Activated CD4-positive, alpha-beta T cell treated with anti-CD3 and anti-CD28 coated beads, Interleukin-2, Interleukin-4, amounts not matched to agents 100 ng/mL and 50 ng/mL, durations not matched to agents 16 hours and 8 hours (primary cell): ENCODE results near the gene DST.

Experiments
- DNase-seq: peaks from one replicate; pipeline ENCODE4 v3.0.0-alpha.2; 2020; ENCODE audit warnings: low spot score

The DST gene

DNA sequence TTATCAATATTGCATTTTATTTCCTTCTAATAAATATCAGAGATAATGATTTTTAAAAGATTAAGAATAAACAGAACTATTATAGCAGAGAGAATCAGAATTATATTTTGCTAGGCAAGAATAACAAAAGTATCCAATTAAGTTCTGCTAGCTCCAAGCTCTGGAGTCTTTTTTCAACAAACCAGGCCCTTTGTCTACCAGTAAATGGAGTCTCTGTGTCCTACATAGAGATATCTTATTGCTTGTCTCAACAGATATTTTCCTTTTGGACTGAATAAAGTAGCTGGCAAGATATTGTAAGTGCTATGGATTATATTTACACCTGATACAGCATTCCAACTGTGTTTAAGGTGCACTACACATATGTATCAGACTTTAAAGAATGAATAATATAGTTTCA is 107.1 kb downstream of the DST start:
- DNase-seq: no peak

DNA sequence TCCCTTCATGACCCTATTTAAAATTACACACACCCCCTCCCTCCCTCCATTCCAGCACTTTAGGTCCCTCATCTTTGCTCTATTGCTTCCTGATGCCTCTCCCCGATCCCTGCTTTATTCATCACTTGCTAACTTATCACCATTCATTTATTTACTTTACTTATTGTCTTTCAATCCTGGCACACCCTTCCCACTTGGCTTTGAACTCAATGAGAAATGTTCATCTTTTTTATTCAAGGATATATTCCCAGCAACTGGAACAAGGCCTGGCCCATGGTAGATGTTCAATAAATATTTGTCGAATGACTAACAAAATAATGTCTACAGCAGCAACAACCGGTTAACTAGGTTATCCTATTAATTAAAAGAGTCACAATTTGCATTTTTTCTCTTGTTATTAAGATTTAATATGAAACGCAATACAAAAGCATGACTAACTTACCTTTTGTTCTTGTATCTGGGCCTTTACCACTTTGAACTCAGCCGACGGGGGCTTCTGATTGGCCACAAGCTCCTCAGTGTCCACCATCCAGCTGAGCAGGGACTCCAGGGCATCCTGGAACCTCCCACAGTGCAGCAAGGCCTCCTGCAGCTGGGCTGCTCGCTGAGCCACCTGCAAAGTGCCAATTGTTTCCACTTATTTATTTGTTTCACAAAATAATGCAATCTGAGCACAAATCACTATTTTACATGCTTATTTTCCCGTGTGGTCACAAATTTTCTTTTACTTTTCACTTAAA is 107.8 kb downstream of the DST start:
- no peak for DNase-seq

DNA sequence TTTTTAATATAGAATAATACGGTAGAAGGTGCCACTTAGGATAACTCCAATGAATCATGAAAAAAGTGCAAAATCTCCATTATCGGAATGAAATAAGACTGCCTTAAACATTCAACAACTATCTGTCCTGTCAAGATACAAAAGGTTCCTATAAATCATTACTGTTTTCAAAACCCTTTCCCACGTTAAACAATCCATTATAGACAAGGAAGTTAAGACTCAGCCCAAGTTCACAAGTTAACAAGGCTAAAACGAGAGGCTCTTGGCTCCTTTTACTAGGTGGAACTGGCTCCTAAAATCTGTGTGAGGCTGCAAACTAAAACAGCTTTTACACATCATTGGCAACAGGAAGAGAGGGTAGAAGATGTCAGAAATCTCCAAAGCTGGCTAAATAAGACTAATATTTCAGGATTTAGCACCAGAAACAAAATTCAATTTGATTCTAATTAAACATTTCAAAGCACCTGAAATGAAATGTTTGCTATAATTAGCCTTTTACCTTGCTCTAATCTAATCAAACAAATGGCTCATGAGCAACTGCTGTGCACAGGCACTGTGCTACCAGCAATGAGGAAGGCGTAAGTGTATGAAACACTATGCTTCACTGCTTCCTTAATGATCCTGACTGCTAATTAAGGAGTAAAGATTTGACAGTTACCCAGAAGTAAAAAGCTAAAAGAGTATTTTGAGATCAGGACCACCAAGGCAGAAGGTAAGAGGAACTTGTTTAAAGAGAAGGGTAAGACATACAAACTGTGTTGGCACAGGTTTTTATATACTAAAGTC is 109.7 kb downstream of the DST start:
- no peak for DNase-seq

DNA sequence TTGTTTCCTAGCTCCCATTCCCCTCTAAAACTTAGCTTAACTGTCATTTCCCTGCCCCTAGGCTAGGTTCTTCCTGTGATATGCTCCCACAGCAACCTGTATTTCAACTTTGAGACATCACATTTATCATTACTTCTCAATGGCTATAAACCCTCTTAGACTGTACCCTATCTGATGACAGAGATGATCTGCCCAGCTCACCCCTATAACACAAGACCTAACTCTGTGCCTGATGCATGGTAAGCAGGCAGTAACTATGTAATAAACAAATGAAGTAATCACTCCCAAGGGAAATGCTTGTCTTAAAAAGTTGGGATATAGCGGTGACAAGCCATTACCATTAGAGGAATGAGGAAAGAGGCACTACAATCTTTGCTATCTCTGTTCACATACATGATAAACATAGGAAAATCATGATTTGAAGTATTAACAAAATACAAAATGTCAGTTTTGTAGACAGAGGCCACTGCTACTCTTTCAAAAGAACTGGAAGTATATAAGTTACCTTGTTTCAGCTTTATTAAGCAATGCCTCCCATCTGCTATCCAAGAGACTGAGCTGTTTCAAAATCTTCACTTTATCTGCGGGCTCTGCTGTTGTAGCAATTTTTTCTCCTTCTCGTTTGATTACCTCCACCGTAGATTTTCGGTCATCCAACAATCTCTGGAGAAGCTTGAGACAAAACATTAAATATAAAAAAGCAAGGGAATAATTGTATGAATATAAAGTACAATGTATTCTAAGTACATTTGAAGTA is 110.7 kb downstream of the DST start:
- DNase-seq: no peak

DNA sequence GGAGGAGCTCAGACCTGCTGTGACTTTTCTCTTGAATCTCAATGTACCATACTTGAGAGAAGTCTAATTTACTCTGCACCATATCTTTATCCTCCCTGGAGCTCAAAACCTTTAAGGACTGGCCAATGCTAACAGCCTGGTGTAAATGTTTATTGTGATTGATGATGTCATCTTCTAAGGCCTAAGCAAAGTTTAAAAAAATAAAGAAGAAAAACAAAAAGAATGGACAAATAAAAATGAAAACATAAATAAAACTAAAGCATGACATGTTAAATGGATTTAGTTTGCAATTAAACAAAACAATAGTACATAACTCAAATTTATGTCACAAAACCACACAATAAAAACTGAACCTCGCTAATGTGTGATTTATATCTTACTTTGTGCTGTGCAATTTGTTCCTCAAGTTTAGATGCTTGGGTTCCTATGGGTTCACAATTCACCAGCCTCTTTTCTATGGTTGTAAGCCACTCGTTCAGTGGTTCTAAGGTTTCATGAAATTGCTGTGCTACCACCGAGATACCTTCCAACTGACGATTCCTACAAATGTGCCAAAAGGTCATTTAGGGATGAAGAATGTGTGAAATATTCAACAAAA is 113.0 kb downstream of the DST start:
- DNase-seq: no peak

DNA sequence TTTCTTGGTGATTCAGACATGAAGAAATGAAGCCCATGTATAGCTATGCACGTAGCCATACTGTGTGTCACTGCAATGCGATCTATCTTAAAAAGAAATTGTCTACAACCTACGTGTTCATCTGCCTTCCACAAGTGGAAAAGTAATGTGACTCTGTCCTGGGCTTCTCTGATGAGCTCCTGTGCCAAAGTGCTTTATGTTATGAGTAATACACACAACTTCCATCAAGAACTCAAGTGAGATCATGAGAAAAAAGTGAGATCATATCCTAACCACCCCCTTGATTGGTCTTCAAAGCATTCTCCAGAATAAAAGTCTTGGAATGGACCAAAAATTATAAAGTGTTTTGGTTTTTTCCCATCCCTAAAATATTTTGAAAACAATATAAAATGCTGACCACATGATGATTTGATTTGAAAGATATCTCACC is 114.3 kb downstream of the DST start:
- DNase-seq: no peak

DNA sequence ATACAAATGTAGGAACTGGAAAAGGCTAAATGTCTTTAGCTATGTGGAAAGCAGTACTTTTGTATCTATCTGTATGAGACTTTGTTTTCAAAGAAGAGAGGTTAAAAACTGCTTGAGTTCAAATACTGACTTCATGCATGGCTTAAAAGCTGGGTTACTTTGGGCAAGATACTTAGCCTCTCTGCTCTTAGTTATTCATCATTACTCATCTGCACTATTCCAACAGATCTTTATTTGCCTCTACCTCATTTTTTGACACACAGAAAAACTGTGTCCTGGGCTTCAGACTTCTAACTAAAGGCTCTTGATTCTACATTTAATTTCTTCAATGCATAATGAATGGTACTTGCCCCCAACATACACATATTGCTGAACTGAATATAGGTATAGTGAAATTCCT is 114.8 kb downstream of the DST start:
- no peak for DNase-seq

DNA sequence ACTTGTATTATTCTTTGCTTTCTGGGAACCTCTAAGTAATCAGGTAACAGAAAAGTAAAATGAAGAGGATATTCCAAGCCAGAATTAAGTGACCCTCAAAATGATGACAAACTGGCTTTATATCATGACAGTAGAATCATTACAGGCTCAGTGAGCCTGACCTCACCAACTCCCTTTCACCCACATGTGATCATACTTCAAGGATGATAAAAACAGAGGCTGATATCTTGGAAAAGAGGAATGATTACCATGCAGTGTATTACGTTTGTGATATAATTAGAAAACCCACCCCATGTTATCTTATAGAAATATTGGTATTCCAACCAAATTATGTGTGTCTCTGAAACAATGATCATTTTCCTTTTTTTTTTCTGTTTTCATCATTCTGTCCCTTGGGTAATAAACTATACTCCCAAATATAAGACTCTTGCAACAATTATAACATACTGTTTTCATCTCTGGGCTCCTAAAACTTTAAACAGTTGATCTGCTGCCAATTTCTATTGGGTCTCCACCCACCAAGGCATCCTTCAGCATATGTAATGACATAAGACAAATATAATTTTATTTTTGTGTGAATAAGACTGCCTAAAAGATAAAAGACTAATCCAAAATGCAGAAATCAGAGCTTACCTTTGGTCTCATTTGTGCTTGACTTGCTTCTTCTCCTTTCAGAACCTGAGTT is 115.7 kb downstream of the DST start:
- no peak for DNase-seq

DNA sequence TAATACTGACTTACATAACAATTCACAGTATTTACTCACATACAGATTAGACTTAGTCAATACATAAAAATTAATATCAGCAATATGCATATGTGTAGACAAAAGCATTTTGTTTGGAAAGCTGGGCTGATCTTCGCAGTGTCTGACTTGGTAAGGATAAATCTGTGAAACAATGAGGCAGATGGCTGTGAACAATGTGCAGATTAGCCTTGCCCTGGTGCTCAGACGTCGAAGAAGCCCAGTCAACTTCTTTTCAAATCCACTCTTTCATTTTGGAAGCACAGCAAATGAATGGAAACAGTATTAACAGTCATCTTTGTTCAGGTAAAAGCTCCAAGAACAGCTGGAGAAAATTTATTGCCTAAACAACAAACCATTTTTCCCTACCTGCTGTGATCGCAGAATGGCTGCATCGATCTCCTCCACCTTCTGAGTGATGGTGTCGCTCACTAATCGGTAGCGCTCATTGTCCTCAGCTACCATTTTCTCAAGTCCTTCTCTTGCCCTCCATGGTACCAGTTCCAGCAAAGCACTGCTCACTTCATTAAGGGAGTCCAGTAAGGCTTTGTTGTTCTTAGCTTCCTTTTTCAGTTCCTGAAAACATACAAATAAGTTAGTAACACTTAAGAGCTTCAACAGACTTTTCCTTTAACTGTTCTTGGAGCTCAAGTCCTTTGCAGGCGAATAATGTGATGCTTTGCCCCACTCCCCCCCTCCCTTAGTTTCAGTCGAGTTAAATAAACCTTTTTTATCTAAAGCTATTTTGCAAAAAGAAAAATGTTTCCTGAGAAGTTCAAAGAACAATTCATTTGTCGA is 116.5 kb downstream of the DST start:
- DNase-seq: no peak

DNA sequence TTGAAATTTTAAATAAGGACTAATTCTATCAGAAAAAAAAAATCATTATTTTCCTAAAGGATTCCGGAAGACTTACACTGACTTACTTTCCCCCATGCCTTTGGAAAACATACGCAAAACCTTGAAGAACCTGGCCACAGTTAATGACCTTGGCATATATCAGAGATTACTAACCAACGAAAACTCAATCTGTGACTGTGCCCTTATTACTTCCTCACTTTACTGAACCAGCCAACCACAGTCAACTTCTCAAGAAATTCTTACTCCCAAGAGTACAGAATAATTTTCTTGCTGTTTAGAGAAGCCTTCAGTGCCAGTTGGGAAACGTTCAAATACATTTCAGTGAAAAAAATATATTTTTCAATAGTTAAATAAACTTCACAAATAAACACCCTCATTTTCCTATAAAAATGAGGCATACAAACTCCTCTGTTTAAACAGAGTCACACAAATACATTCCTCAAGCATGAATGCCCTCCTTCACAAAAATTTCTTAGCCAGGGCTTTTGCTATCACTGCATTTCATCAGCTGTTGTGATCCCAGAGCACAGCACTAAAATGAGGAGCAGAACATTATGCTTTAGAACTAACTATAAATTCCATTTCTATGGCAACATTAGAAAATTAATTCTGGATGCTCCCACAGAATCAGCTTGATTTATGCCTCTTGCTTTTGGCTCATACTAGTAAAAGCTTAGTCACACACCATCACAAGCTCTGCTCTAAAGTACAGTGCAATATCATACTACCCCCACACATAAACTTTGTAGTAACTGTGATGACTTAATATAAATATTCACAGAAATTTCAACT is 117.6 kb downstream of the DST start:
- DNase-seq: no peak

DNA sequence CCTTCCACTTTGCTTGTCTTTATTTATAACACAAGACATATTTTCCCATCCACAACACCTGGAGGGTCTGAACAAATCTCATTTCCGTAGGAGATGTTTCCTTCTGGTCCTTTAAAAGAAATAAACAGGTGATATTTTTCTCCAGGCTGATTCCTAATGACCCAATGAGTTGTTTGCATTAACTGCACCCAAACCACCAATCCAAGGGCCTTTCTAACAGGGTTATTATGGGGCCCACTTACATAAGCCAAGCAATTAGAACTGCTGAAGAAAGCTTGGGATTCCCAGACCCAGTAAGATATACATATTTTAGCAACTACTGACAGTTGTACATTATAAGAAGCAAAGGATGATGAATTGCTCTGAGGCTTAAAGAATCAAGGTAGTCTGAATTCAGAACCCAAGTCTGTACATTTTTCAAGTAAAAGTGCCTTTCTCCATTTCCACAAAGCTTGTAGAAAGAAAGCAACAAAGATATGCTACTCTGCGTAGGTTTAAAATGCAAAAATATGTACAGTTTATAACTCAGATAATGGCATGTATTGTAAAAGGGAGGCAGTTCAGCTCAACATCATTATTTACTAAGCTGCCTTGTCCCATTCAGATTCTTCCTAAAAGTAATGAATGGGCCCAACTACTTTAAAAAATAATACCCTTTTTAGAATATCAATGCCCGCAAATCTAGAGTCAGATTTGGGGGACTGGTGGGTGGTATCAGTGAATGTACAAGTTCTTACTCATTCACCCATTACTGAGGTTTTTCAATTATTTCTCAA is 120.0 kb downstream of the DST start:
- DNase-seq: no peak

DNA sequence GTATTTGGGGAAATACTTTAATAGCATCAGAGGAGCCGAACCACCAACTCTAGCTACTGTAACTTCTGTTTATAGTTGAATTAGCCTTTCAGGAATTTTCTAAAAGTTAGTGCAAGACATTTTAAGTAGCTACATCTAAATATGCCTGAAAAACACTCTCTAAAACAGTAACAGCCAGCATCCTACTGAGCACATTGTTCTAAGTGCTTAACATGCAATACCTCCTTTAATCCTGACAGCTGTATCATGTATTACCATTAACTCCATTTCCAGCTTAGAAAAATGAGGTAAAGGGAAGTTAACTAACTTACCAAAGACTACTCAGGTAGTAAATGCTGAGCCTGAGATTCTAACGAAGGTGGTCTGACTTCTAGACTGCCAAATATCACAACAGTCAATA is 120.7 kb downstream of the DST start:
- DNase-seq: no peak

DNA sequence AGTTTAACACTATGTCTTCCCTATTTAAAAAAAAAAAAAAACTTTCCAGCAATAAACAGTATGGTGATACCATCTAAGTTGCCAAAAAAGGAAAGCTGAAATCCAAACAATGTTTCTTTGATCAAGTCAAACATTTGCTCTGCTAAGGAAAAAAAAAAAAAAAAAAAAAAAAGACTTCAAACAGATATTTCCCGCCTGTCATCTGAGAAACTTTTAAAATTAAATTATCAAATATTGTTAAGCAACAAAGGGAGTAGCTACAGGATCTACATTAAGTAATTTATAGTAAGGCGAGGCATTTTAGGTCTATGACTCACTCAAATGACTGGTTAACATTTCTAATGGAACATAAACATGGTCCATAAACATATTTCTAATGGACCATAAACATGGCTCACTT is 121.2 kb downstream of the DST start:
- no peak for DNase-seq

DNA sequence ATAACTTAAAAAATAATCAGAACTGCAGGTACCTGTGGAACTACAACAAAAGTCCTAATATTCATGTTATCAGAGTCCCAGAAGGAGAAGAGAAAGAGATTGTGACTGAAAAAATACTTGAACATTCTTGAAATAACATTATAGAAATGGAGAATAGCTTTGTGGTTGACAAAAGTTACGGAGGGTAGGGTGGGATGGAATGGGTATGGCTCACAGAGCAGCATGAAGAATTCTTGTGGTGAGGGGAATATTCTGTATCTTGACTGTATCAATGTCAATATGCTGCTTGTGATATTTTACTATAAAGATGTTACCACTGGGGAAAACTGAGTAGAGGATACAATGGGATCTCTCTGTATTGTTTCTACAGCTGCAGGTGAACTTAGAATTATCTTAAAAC is 122.5 kb downstream of the DST start:
- no peak for DNase-seq

DNA sequence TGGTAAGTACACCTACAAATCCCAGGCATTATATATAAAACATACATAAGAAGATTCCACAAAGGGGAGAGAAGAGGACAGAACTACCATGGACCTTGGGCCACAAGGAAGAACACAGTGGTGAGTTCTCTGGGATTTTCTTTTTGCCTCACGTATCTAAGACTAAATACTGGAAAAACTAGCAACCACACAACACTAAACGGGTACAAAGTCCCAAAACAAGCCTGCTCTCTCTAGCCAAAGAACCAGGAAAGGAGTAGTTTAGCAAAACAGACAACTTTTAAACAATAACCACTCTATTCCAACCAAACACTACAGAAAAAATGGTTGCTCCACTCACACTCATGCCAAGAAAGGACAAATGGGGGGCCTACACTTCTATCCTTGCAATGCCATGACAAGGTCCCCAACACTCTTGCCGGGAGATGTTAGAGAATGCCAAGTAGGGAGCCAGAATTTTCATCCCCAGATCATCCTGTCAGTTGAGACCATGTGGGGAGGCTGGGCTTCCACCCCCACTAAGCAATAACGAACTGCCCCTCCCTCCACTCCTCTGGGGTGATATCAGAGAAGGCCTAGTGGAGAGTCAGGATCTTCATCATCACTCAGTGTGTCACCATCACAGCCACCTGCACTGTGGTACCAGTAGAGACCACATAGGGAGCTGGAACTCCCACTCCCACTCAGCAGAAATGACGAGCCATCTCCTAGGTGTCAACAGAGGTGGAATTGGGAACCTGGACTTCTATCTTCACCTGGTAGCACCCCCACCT is 123.5 kb downstream of the DST start:
- no peak for DNase-seq

DNA sequence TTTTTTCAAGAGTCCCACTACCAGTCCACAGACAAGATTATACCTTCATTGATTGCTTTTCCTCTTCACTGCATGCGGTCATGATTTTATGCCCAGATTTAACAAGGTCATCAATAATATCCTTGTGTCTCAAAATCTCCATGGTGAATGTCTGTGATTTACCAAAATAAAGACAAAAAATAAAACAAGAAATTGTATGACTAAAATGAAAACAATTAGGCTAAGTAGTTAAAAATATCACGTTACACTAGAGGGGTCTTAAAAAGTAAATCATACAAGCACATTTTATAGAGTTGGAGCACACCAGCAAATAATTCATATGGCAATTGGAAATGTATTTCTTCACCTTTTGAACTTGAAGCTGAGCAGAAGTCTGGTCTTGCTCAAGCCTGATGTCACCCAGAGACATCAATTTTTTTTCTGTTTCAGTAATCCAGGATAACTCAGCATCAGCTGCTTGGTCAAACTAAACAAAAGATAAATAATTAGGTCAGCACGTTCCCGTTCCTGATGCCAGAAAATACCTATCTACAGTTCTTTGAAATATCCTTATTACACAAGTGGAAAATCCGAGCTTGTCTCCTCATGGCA is 125.4 kb downstream of the DST start:
- DNase-seq: no peak

DNA sequence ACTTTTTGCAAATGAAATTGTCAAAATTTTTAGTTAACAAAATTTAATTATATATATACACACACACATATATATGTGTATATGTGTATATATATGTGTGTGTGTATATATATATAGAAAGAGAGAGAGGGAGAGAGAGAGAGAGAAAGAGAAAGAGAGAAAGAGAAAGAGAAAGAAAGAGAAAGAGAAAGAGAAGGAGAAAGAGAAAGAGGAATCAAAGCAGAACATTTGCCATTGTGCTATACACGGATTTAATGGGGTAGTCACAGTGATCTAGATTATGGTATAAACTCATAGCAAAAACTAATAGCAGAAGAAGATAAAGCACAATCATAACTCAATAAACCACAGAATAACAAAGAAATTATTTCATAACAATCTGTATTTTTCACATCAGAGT is 126.7 kb downstream of the DST start:
- no peak for DNase-seq
